Measurements from ENCODE around the gene CD300A. TPM values are rescaled to one million over a fixed set of nuclear protein-coding genes. Genes with fewer than 3 reads are reported as not detected.

Gene CD300A
- total and polyA plus RNA-seq, 2 donors (not counting 3 experiments of a cell fraction or from before 2014, with no cell fraction given) = not detected

GRCh38 chr17:74451557-74451956 lies 14.9 kb upstream of the CD300A start:
- no peaks in the 10 kb centered on the region for H3K27me3 ChIP-seq (ENCODE audit: control insufficient read depth in 2 of 2, insufficient read depth in 2 of 2, low read length in 2 of 2)
- TF ChIP-seq JUN (IDR thresholded peaks at IDR 0.05; ENCODE audit: borderline replicate concordance, insufficient read depth, insufficient read length, low read depth) (no peak), EZH2 (IDR thresholded peaks at IDR 0.05; ENCODE audit: borderline replicate concordance, low read depth, low read length, severe bottlenecking) (no peak), GATA2 (IDR thresholded peaks at IDR 0.05; ENCODE audit: insufficient read depth, insufficient read length, low read depth, low read length) (no peak), POLR2A (IDR thresholded peaks at IDR 0.05; ENCODE audit: low read depth, low read length) (no peak), MYC (IDR thresholded peaks at IDR 0.05; ENCODE audit: low read depth, low read length) (no peak), POLR2AphosphoS5 (IDR thresholded peaks at IDR 0.05; ENCODE audit: insufficient read depth, low read depth, low read length) (no peak), FOS (IDR thresholded peaks at IDR 0.05; ENCODE audit: borderline replicate concordance, insufficient read depth, low read length) (no peak), MAX (IDR thresholded peaks at IDR 0.05; ENCODE audit: insufficient read depth, insufficient read length) (no peak)
- TF ChIP-seq, protein P1, sequence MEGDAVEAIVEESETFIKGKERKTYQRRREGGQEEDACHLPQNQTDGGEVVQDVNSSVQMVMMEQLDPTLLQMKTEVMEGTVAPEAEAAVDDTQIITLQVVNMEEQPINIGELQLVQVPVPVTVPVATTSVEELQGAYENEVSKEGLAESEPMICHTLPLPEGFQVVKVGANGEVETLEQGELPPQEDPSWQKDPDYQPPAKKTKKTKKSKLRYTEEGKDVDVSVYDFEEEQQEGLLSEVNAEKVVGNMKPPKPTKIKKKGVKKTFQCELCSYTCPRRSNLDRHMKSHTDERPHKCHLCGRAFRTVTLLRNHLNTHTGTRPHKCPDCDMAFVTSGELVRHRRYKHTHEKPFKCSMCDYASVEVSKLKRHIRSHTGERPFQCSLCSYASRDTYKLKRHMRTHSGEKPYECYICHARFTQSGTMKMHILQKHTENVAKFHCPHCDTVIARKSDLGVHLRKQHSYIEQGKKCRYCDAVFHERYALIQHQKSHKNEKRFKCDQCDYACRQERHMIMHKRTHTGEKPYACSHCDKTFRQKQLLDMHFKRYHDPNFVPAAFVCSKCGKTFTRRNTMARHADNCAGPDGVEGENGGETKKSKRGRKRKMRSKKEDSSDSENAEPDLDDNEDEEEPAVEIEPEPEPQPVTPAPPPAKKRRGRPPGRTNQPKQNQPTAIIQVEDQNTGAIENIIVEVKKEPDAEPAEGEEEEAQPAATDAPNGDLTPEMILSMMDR (IDR thresholded peaks at IDR 0.05; ENCODE audit: extremely low read depth in 1 of 2, insufficient read depth in 1 of 2, low read depth in 1 of 2, low read length in 2 of 2) = no peak
- no peaks in the 10 kb centered on the region for H4K20me1 ChIP-seq (replicated peaks; ENCODE audit: control insufficient read depth, extremely low read depth, insufficient read depth, low read length)
- BruUV-seq (replicated peaks) = no TSS peak
- H3K9ac ChIP-seq (replicated peaks; ENCODE audit: extremely low read depth, insufficient read depth, low read length) = no peak overlapping the region
- CTCF ChIA-PET = interaction anchor here (0.6 to 1.7 kb wide), 3 partner anchors 37 to 72 kb away, joined by 3 to 9 read pairs (median 5); no protein-coding TSS in a partner anchor
- POLR2A ChIA-PET = no interaction called here
- no peaks in the 10 kb centered on the region for H3K9me1 ChIP-seq (replicated peaks; ENCODE audit: control insufficient read depth, extremely low read depth, insufficient read depth, low read length)
- intact Hi-C loops (cut with micrococcal nuclease) = no loop called here
- dilution Hi-C loops (cut with MboI; ENCODE audit: extremely low pct_ligation_motif_present, low sequenced_read_pairs) = no loop called here
- H3K4me3 ChIP-seq (replicated peaks in 1 of 3; ENCODE audit: insufficient read depth in 1 of 3, low read depth in 1 of 3, low read length in 3 of 3) = no peak overlapping the region
- no peak overlapping the region for H3K27ac ChIP-seq (ENCODE audit: insufficient read depth, low read depth, low read length)
- no peaks in the 10 kb centered on the region for H3K36me3 ChIP-seq (ENCODE audit: control insufficient read depth in 2 of 2, extremely low read depth in 1 of 2, insufficient read depth in 2 of 2, low read length in 2 of 2)
- no peaks in the 10 kb centered on the region for H3K79me2 ChIP-seq (ENCODE audit: control insufficient read depth, insufficient read depth, low read length)
- no peak for DNase-seq (ENCODE audit: low read depth, low spot score)
- no peak overlapping the region for H3K4me2 ChIP-seq (ENCODE audit: insufficient read depth, low read length)
- H2AFZ ChIP-seq (ENCODE audit: low read depth, low read length) = no peak overlapping the region
- no peak for FAIRE-seq
- peaks cover 3% of the 10 kb centered on the region for H3K4me1 ChIP-seq (ENCODE audit: control insufficient read depth, extremely low read depth, insufficient read depth, low read length)
- no peaks in the 10 kb centered on the region for H3K9me3 ChIP-seq (replicated peaks; ENCODE audit: control insufficient read depth, insufficient read depth, low read length)

All from endothelial cell of umbilical vein (primary cell).